ENCODE measurements around the gene TNS3. TPM values are rescaled to one million over a fixed set of nuclear protein-coding genes. Genes with fewer than 3 reads are reported as not detected.

Gene TNS3
- total and polyA plus RNA-seq, 2 of the 13 experiments (the other 11 are each of a cell fraction or from before 2014, with no cell fraction given): 52.9 to 55.7 TPM

GRCh38 chr7:47574482-47575329, 7.2 kb downstream of the TNS3 start (continued):
- TF ChIP-seq FOXP1 (IDR thresholded peaks at IDR 0.05): no peak
- TF ChIP-seq FOXP1 (CRISPR knock-in tag; IDR thresholded peaks at IDR 0.05): peak; percentile 38; the same call in 1 of the 2 replicates
- peak; percentile 84 for TF ChIP-seq MIXL1 (CRISPR knock-in tag; IDR thresholded peaks at IDR 0.05)
- TF ChIP-seq BCLAF1 (IDR thresholded peaks at IDR 0.05): no peak
- no peak for TF ChIP-seq DPF2 (CRISPR knock-in tag; IDR thresholded peaks at IDR 0.05; ENCODE audit: borderline replicate concordance, low read depth)
- TF ChIP-seq ZNF652 (CRISPR knock-in tag; IDR thresholded peaks at IDR 0.05; ENCODE audit: borderline replicate concordance, low read depth): 0 out of 2 replicates have a peak, but pooled peaks have one; percentile 21
- TF ChIP-seq NFATC3 (CRISPR knock-in tag; IDR thresholded peaks at IDR 0.05): no peak
- 0 out of 2 replicates have a peak, but pooled peaks have one; percentile 49 for TF ChIP-seq ZBTB37 (CRISPR knock-in tag; IDR thresholded peaks at IDR 0.05)
- peak; percentile 51; the same call in 1 of the 2 replicates for TF ChIP-seq RARA (CRISPR knock-in tag; IDR thresholded peaks at IDR 0.05)
- TF ChIP-seq ZNF33A (CRISPR knock-in tag; IDR thresholded peaks at IDR 0.05; ENCODE audit: borderline replicate concordance): no peak
- peak; percentile 5; the same call in 1 of the 2 replicates for TF ChIP-seq KDM5A (IDR thresholded peaks at IDR 0.05; ENCODE audit: borderline replicate concordance, low read length)
- peak; percentile 33; the same call in 1 of the 2 replicates for TF ChIP-seq BCL6 (CRISPR knock-in tag; IDR thresholded peaks at IDR 0.05)
- TF ChIP-seq ZNF362 (CRISPR knock-in tag; IDR thresholded peaks at IDR 0.05; ENCODE audit: borderline replicate concordance): peak; percentile 50; the same call in 1 of the 2 replicates
- no peak for TF ChIP-seq SOX6 (IDR thresholded peaks at IDR 0.05)
- TF ChIP-seq SOX6 (CRISPR knock-in tag; IDR thresholded peaks at IDR 0.05): 0 out of 2 replicates have a peak, but pooled peaks have one; percentile 11
- peak; percentile 17; the same call in 1 of the 2 replicates for TF ChIP-seq ZGPAT (CRISPR knock-in tag; IDR thresholded peaks at IDR 0.05)
- TF ChIP-seq SP140L (CRISPR knock-in tag; IDR thresholded peaks at IDR 0.05; ENCODE audit: borderline replicate concordance): no peak; the same call in 1 of the 2 replicates
- TF ChIP-seq MIER3 (CRISPR knock-in tag; IDR thresholded peaks at IDR 0.05; ENCODE audit: borderline replicate concordance): peak; percentile 25; the same call in 1 of the 2 replicates
- TF ChIP-seq ZNF678 (CRISPR knock-in tag; IDR thresholded peaks at IDR 0.05): no peak
- no peak for TF ChIP-seq POLR2A (IDR thresholded peaks at IDR 0.05; ENCODE audit: insufficient read depth in 1 of 2, low read depth in 2 of 2, low read length in 2 of 2)
- peak; percentile 64 for TF ChIP-seq FOXA3 (CRISPR knock-in tag; IDR thresholded peaks at IDR 0.05)
- peak; percentile 45; the same call in 1 of the 2 replicates for TF ChIP-seq PPARG (CRISPR knock-in tag; conservative IDR thresholded peaks at IDR 0.05)

All from HepG2 (cell line).